ENCODE measurements around the gene SNX25.

The SNX25 gene

DNA sequence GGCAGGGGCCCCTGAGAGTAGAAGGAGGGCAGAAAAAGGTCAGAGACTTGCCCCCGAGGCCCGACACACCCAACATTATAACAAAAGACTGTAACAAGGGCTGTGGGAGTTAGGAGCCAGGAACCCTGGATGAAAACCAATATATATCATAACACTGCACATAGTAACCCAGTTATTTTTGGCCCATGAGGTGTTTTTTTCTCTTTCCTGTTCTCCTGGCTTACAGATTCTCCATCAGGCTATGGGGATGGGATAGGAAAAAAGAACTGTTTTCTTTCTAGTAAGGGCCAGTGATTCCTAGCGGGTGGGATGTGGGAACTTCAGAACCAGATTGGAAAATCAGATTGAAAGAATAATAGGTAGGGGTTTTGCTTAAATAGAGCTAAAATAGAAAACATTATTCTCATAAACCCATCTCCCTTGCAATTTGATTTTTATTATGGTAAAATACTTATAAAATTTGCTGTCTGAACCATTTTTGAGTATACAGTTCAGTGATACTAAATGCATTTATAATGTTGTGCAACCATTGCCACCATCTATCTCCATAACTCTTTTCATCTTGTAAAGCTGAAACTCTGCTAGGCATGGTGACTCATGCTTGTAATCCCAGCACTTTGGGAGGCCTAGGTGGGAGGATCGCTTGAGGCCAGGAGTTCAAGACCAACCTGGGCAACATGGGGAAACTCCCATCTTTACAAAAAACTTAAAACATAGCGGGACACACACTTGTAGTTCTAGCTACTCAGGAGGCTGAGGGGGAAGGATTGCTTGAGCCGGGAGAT is 33.5 kb downstream of the SNX25 start:
- Histone ChIP-seq H3K27me3 (no peaks in the 10 kb centered on the region), H3K4me2 (no peak overlapping the region), H4K20me1 (no peaks in the 10 kb centered on the region), H3K27ac (no peak overlapping the region), H3K9me3 (peaks cover 26% of the 10 kb centered on the region), H3K9ac (no peak overlapping the region), H3K4me1 (no peaks in the 10 kb centered on the region), H3K36me3 (peaks cover 16% of the 10 kb centered on the region), H3K4me3 (no peak overlapping the region)
- no peak for TF ChIP-seq Cebpa-rat (IDR thresholded peaks at IDR 0.05)

DNA sequence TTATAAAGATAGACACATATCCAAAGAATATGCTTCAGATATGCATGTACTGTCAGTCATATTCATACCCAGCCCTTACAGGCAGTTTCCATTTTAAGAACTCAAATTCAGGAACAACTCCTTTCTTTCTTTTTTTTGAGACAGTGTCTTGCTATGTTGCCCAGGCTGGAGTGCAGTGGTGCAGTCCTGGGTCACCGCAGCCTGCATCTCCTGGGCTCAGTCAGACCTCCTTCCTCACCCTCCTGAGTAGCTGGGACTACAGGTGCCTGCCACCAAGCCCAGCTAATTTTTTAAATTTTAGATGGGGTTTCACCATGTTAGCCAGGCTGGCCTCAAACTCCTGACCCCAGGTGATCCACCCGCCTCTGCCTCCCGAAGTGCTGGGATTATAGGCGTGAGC is 34.5 kb downstream of the SNX25 start:
- Histone ChIP-seq H3K4me3 (no peak overlapping the region), H3K9ac (no peak overlapping the region), H3K27ac (no peak overlapping the region), H3K9me3 (peaks cover 17% of the 10 kb centered on the region), H3K4me1 (no peaks in the 10 kb centered on the region), H4K20me1 (no peaks in the 10 kb centered on the region), H3K36me3 (peaks cover 7% of the 10 kb centered on the region), H3K4me2 (no peak overlapping the region), H3K27me3 (no peaks in the 10 kb centered on the region)
- no peak for TF ChIP-seq Cebpa-rat (IDR thresholded peaks at IDR 0.05)

DNA sequence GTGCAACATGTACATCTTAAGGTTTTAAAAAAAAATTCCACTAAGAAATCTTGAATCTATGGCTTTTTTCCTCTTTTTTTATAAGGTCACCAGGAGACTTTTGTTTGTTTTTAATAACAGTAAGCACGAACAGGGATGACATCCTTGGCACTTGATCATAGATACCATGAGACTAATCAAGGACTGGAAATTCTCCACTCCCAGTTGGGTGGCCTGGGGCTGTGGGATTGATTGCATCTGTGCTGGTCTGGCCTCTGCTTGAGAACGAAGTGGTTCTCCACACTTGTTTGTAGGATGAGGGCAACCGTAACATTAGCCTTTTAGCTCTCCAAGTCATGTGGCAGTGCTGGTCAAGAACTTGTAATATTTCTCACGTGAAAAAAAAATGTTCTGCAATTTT is 35.4 kb downstream of the SNX25 start:
- Histone ChIP-seq H3K9ac (no peak overlapping the region), H3K9me3 (peaks cover 11% of the 10 kb centered on the region), H3K27ac (no peak overlapping the region), H3K36me3 (peaks cover 4% of the 10 kb centered on the region), H3K4me2 (no peak overlapping the region), H3K4me1 (no peaks in the 10 kb centered on the region), H3K4me3 (no peak overlapping the region), H4K20me1 (no peaks in the 10 kb centered on the region), H3K27me3 (no peaks in the 10 kb centered on the region)
- no peak for TF ChIP-seq Cebpa-rat (IDR thresholded peaks at IDR 0.05)

DNA sequence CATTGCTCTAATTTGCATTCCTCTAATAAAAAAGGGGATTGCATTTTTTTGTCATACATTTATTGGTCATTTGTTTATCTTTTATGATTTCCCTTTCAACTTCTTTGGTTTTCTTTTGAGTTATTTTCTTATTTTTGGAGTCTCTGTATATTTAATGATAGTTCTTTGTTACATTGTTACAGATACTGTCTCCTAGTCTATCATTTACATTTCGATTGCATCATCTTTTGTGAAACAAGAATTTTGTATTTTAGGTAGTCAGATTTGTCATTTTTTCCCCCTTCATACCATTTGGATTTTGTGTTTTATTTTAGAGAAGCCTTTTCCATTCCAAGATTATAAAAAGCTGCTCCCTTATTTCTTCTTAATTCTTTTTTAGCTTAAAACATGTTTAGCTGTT is 37.1 kb downstream of the SNX25 start:
- Histone ChIP-seq H3K36me3 (peaks cover 10% of the 10 kb centered on the region), H3K9ac (no peak overlapping the region), H3K27me3 (no peaks in the 10 kb centered on the region), H3K4me3 (no peak overlapping the region), H3K4me1 (no peaks in the 10 kb centered on the region), H3K9me3 (peaks cover 11% of the 10 kb centered on the region), H3K4me2 (no peak overlapping the region), H4K20me1 (no peaks in the 10 kb centered on the region), H3K27ac (no peak overlapping the region)
- no peak for TF ChIP-seq Cebpa-rat (IDR thresholded peaks at IDR 0.05)

DNA sequence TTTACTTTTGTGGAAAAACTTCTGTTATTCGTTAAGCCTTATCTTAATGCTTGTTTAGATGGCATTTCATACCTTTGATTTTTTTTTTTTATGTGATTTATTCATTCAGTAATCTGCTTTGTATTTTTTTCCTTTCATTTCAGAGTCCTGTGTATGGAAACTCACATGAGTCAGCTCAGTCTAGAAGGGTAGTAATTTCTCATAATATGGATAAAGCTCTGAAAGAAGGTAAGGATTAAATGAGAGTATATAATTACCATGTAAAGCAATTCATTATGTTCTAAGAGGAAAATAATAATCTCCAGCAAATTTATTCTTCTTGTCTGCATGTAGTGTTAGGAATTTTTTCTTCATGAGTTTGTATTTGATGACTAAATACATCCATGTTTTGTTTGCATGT is 37.8 kb downstream of the SNX25 start:
- Histone ChIP-seq H4K20me1 (no peaks in the 10 kb centered on the region), H3K9me3 (peaks cover 6% of the 10 kb centered on the region), H3K27ac (no peak overlapping the region), H3K9ac (no peak overlapping the region), H3K4me3 (no peak overlapping the region), H3K4me1 (no peaks in the 10 kb centered on the region), H3K36me3 (peaks cover 10% of the 10 kb centered on the region), H3K27me3 (no peaks in the 10 kb centered on the region), H3K4me2 (no peak overlapping the region)
- TF ChIP-seq Cebpa-rat (IDR thresholded peaks at IDR 0.05), result no peak

DNA sequence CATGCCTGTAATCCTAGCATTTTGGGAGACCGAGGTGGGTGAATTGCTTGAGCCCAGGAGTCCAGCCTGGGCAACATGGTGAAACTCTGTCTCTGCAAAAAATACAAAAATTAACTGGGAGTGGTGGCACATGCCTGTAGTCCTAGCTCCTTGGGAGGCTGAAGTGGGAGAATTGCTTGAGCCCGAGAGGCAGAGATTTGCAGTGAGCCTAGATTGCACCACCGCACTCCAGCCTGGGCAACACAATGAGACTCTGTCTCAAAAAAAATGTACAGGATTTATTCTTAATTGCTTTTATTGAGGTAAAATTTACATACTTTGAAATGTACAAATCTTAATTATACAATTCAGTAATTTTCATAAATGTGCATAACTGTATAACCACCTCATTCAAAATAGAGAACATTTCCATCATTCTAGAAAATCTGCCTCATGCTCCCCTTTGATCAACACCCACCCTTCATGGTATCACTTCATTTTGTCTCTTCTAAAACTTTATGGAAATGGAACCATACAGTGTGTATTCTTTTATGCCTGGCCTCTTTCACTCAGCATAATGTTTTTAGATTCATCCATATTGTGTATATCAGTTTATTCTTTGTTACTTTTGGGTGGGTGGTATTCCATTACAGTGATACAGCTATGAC is 39.1 kb downstream of the SNX25 start:
- Histone ChIP-seq H4K20me1 (no peaks in the 10 kb centered on the region), H3K9me3 (no peaks in the 10 kb centered on the region), H3K4me2 (no peak overlapping the region)

DNA sequence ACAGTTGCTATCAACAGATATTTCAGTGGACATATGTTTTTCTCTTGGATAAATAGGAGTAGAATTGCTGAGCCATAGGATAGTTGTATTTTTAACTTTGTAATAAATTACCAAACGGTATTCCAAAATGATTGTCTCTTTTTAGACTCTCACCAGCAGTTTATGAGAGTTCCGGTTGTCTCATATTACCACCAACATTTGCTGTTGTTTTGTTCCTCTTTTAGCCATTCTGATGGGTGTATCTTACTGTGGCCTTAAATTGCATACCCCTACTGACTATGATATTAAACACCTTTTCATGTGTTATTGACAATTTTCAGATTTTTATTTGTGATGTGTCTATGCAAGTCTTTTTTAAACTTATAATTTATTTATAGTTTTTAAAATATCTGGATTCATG is 39.7 kb downstream of the SNX25 start:
- Histone ChIP-seq H3K9me3 (no peaks in the 10 kb centered on the region), H3K4me1 (peaks cover 1% of the 10 kb centered on the region; the same call in 1 of the 2 replicates), H3K27ac (no peak overlapping the region), H3K27me3 (no peaks in the 10 kb centered on the region), H3K4me3 (no peak overlapping the region), H3K9ac (no peak overlapping the region), H3K4me2 (no peak overlapping the region), H3K36me3 (peaks cover 10% of the 10 kb centered on the region), H4K20me1 (no peaks in the 10 kb centered on the region)
- no peak for TF ChIP-seq Cebpa-rat (IDR thresholded peaks at IDR 0.05)

More for the DNA sequence above, 39.1 kb downstream of the SNX25 start:
- TF ChIP-seq Cebpa-rat (IDR thresholded peaks at IDR 0.05), result no peak
- no peaks in the 10 kb centered on the region for H3K27me3 ChIP-seq
- no peaks in the 10 kb centered on the region for H3K4me1 ChIP-seq
- H3K27ac ChIP-seq, result no peak overlapping the region
- H3K36me3 ChIP-seq, result peaks cover 10% of the 10 kb centered on the region
- no peak overlapping the region for H3K9ac ChIP-seq
- H3K4me3 ChIP-seq, result no peak overlapping the region

DNA sequence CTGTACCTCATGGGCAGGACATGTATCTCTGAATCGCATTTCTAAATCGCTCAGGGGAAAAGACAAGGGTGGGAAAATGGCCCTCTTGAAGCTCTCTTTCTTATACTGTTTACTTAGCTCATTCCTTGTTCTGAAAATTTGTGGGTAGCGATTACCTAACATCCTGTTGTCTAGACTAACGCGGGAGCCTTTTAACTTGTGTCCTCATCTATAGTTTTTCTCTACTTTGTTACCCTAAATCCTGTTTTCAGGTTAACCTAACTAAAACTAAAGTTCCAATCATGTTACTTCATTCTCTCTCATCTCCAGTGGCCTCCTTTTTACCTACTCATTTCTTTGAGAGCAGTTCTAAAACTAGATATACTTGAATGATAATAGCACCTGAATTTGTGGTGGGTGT is 45.0 kb downstream of the SNX25 start:
- no peaks in the 10 kb centered on the region for H3K9me3 ChIP-seq
- H3K27ac ChIP-seq, result no peak overlapping the region

DNA sequence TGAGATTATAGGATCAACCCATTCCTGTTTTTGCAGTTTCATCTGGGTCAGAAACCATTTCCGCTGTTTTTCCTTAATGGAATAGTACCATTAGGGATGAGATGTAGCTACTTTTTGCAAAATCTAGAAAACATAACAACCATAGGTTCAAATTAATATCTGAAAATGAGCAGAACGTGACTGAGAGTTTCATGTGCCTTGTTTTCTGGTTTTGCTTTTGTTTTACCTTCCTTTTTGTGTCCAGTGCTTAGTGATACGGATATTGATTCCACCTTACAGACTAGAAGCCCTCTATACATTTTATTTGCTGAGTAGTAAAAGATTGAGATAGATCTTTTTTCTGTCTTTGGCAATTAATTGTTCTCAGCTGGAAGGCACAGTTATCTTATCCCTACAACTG is 46.5 kb downstream of the SNX25 start:
- no peaks in the 10 kb centered on the region for H3K9me3 ChIP-seq
- peaks cover 55% of the 10 kb centered on the region for H3K4me1 ChIP-seq
- peak overlapping the region; percentile 74 for H3K4me2 ChIP-seq

More for the DNA sequence above, 45.0 kb downstream of the SNX25 start:
- TF ChIP-seq Cebpa-rat (IDR thresholded peaks at IDR 0.05), result no peak
- H4K20me1 ChIP-seq, result peaks cover 6% of the 10 kb centered on the region; the same call in 1 of the 2 replicates
- H3K4me1 ChIP-seq, result peaks cover 51% of the 10 kb centered on the region
- peaks cover 7% of the 10 kb centered on the region for H3K36me3 ChIP-seq
- no peak overlapping the region for H3K4me3 ChIP-seq
- H3K9ac ChIP-seq, result no peak overlapping the region
- H3K4me2 ChIP-seq, result no peak overlapping the region
- no peaks in the 10 kb centered on the region for H3K27me3 ChIP-seq

DNA sequence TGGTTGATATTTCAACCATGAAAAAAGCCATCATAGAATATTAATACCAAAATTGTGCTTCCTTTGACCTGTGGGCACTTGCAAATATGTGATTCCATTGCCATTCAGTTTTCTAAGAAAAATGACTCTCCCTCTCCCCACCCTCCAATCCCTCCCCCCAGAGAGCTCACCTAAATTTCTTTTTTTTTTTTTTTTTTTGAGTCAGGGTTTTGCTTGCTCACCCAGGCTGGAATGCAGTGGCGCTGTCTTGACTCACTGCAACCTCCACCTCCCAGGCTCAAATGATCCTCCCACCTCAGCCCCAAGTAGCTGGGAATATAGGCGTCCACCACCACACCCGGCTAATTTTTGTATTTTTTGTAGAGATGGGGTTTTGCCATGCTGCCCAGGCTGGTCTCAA is 47.0 kb downstream of the SNX25 start:
- peaks cover 6% of the 10 kb centered on the region; the same call in 1 of the 2 replicates for H4K20me1 ChIP-seq
- H3K4me1 ChIP-seq, result peaks cover 55% of the 10 kb centered on the region
- TF ChIP-seq Cebpa-rat (IDR thresholded peaks at IDR 0.05), result no peak
- H3K27ac ChIP-seq, result peak overlapping the region; percentile 24; the same call in 1 of the 2 replicates
- H3K36me3 ChIP-seq, result peaks cover 13% of the 10 kb centered on the region
- H3K9ac ChIP-seq, result no peak overlapping the region
- H3K27me3 ChIP-seq, result no peaks in the 10 kb centered on the region
- H3K9me3 ChIP-seq, result no peaks in the 10 kb centered on the region
- peak overlapping the region; percentile 74 for H3K4me2 ChIP-seq
- H3K4me3 ChIP-seq, result no peak overlapping the region

More for the DNA sequence above, 46.5 kb downstream of the SNX25 start:
- Histone ChIP-seq H3K4me3 (peak overlapping the region; percentile 29), H3K9ac (no peak overlapping the region; the same call in 1 of the 2 replicates), H3K36me3 (peaks cover 13% of the 10 kb centered on the region), H3K27me3 (no peaks in the 10 kb centered on the region), H3K27ac (peak overlapping the region; percentile 24; the same call in 1 of the 2 replicates), H4K20me1 (peaks cover 6% of the 10 kb centered on the region; the same call in 1 of the 2 replicates)
- TF ChIP-seq Cebpa-rat (IDR thresholded peaks at IDR 0.05), result no peak

Measured in BLaER1 (cell line).